Kidney epithelial cell (primary cell): Measurements from ENCODE around the gene PRKAR2B. TPM values are rescaled to one million over a fixed set of nuclear protein-coding genes. Genes with fewer than 3 reads are reported as not detected.
"Not testable (repeated sequence)": the region's sequence is repeated elsewhere in the genome, so short reads cannot be mapped to it uniquely, and the experiment has no call there.

Source experiments
- DNase-seq: peaks from one replicate; pipeline ENCODE4 v3.0.0-alpha.2; 2010; ENCODE audit warnings: low read depth
- H3K27me3 ChIP-seq: 2 replicates; pipeline ENCODE4 v1.6.0; 2011; ENCODE audit warnings: low read length; ENCODE audit not compliant: control insufficient read depth, insufficient read depth
- H3K36me3 ChIP-seq: 2 replicates; pipeline ENCODE4 v1.5.1; 2011; ENCODE audit warnings: low read length; ENCODE audit not compliant: control insufficient read depth, insufficient read depth
- H3K4me3 ChIP-seq: 2 replicates; pipeline ENCODE4 v1.5.1; 2011; ENCODE audit warnings: low read depth, mild to moderate bottlenecking, control low read depth, low read length
- CTCF ChIP-seq: IDR thresholded peaks from 2 replicates; pipeline ENCODE4 v1.5.1; 2011; ENCODE audit warnings: mild to moderate bottlenecking, moderate library complexity, low read length, control low read depth, inconsistent platforms; ENCODE audit not compliant: insufficient read depth, poor library complexity, severe bottlenecking
- total RNA-seq: library from RNA; depleted of rRNA; stranded (reverse); fragments of >200 nt; gene quantifications from 2 replicates; pipeline ENCODE4 v1.2.3, GENCODE V29; 2015

Gene PRKAR2B
- total RNA-seq, 1 donor from 2014 or later, result 3.7 TPM

GRCh38 chr7:107130487-107131220 is 86.1 kb downstream of the PRKAR2B start:
- Histone ChIP-seq H3K36me3 (no peaks in the 10 kb centered on the region), H3K27me3 (no peaks in the 10 kb centered on the region), H3K4me3 (no peak overlapping the region)
- DNase-seq, result no peak
- peak; percentile 11 for TF ChIP-seq CTCF

- Histone ChIP-seq H3K36me3 (no peaks in the 10 kb centered on the region), H3K4me3 (no peak overlapping the region), H3K27me3 (no peaks in the 10 kb centered on the region)
- no peak for TF ChIP-seq CTCF
- no peak for DNase-seq
Observed at GRCh38 chr7:107133396-107133795, 88.9 kb downstream of the PRKAR2B start.

GRCh38 chr7:107138696-107139420 is 94.4 kb downstream of the PRKAR2B start:
- Histone ChIP-seq H3K27me3 (no peaks in the 10 kb centered on the region), H3K36me3 (no peaks in the 10 kb centered on the region), H3K4me3 (no peak overlapping the region)
- TF ChIP-seq CTCF, result no peak
- DNase-seq, result no peak

- not testable (repeated sequence) for DNase-seq, H3K4me3 ChIP-seq, H3K36me3 ChIP-seq, H3K27me3 ChIP-seq
Observed at GRCh38 chr7:107143875-107144274, 99.4 kb downstream of the PRKAR2B start.

- no peak for TF ChIP-seq CTCF
- DNase-seq, result no peak
- no peak overlapping the region for H3K4me3 ChIP-seq
- H3K27me3 ChIP-seq, result no peaks in the 10 kb centered on the region
- no peaks in the 10 kb centered on the region for H3K36me3 ChIP-seq
Observed at GRCh38 chr7:107145067-107145838, 100.7 kb downstream of the PRKAR2B start.
